NB4 (cell line): ENCODE data around the gene STK32B.

Experiments
- DNase-seq: peaks from one replicate; pipeline ENCODE4 v3.0.0; 2010; ENCODE audit warnings: low read depth
- H3K4me3 ChIP-seq: one replicate; pipeline ENCODE4 v1.5.1; 2011; ENCODE audit warnings: mild to moderate bottlenecking, low read depth, low read length, moderate library complexity
- CTCF ChIP-seq: IDR thresholded peaks from one replicate; pipeline ENCODE4 v1.5.1; 2012; ENCODE audit warnings: low read depth, low read length
- MYC ChIP-seq: IDR thresholded peaks from 2 replicates; pipeline ENCODE4 v1.6.1; 2011; ENCODE audit warnings: low read depth, low read length
- POLR2A ChIP-seq: IDR thresholded peaks from 2 replicates; pipeline ENCODE4 v1.6.1; 2011; ENCODE audit warnings: mild to moderate bottlenecking; ENCODE audit not compliant: insufficient read length; ENCODE audit errors: extremely low read depth
- TF ChIP-seq, protein P1 (sequence below): IDR thresholded peaks from 2 replicates; pipeline ENCODE4 v1.6.1; 2011; ENCODE audit warnings: low read depth, low read length

Gene STK32B

DNA sequence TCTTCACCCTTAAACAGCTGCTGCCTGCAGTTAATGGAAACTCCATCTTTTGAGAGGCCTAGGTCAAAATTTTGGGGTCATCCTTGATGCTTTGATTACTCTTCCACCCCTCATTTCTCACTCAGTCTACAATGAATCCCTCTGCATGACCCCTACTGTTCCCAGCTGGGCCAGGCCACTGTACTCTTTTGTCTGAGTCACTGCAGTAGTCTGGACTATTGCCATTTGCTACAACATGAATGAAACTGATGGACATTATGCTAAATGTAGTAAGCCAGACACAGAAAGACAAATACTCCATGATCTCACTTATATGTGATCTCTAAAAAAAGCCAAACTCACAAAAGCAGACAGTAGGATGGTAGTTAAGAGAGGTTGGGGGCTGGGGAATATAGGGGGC, 28.3 kb downstream of the STK32B start:
- DNase-seq, result no peak
- H3K4me3 ChIP-seq, result no peak overlapping the region
- TF ChIP-seq MYC, result no peak
- TF ChIP-seq POLR2A, result no peak
- TF ChIP-seq CTCF, result no peak
- TF ChIP-seq, protein P1, sequence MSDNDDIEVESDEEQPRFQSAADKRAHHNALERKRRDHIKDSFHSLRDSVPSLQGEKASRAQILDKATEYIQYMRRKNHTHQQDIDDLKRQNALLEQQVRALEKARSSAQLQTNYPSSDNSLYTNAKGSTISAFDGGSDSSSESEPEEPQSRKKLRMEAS, result no peak

DNA sequence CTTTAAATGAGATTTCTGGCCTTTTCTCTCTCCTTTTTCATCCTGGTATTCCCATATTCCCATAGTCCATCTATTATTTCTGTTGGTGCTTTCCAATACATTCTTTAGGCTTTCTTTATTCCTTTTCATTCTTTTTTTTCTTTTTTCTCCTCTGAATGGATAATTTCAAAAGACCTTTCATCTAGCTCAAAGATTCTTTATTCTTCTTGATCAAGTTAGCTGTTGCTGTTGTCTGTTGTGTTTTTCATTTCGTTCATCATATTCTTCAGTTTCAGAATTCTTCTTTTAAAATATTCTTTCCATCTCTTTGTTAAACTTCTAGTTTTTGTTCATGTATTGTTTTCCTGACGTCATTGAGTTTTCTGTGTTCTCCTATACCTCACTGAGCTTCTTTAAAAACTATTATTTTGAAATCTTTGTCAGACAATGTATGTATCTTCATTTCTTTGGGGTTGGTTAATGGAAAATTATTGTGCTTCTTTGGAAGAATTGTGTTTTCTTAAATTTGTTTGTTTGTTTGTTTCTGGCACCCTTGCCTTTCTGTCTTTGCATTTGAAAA, 30.2 kb downstream of the STK32B start:
- no peak for DNase-seq
- no peak for TF ChIP-seq POLR2A
- TF ChIP-seq MYC, result no peak
- TF ChIP-seq, protein P1, result no peak
- no peak for TF ChIP-seq CTCF
- H3K4me3 ChIP-seq, result no peak overlapping the region

DNA sequence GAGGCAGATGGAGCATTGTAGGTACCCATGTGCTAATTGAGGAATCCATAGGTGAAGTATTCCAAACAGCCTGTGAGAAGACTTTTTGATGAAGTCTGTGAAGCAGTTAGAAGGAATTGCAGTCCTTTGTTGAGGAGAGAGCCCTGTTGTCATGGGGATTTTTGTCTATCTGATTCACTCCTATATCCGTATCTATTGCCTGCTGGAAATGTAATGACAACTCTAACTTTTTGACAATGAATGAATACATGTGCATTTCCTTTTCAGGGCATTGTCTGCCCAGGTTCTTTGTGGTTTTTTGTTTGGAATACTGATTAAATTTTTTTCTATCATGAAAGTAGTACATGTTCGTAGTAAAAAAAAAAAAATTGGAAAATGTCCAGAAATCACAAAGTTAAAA, 31.1 kb downstream of the STK32B start:
- no peak for DNase-seq
- TF ChIP-seq, protein P1, result no peak
- TF ChIP-seq POLR2A (no peak), CTCF (no peak), MYC (no peak)
- no peak overlapping the region for H3K4me3 ChIP-seq

DNA sequence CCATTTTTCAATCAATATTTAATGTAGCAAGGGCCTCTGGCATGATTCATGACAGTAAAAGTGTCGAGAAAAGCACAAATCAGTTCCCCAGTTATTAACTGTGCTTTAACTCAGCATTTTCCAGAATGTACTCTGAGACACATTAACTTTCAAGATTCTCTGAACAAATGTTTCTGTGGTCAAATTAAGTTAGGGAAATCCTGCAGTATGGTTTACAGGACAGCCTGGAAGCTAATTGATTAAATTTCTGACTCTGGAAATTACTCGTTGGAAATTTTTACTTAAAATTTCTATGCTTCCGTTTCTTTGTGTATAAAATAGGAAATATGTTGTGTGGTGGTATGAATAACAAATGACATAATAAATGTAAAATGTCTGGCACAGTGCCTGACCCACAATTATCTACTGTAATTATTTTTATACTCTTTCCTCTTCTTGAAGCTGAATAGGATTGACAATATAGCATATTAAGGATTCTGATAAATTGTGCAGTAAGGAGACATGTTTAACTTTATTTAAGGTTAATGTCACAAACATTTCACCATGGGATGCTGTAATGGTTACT, 33.7 kb downstream of the STK32B start:
- H3K4me3 ChIP-seq, result no peak overlapping the region
- TF ChIP-seq, protein P1, result no peak
- TF ChIP-seq CTCF, result no peak
- TF ChIP-seq MYC, result no peak
- no peak for TF ChIP-seq POLR2A
- no peak for DNase-seq

DNA sequence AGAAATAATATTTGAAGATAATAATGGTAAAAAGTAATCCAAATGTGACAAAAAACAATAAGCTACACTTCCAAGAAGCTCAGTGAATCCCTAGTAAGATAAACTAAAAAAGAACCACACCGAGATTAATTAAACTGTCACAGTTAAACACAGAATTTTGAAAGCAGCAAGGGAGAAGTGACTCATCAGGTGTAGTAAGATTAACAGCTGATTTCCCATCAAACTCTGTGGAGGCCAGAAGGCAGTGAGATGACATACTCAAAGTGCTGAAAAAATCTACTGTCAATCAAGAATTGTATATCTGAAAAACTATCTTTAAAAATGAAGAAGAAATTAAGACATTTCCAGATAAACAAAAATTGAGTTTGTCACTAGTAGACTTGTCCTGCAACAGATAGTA, 35.3 kb downstream of the STK32B start:
- TF ChIP-seq MYC (no peak), CTCF (no peak), POLR2A (no peak)
- TF ChIP-seq, protein P1, result no peak
- DNase-seq, result peak; percentile 7

More for the DNA sequence above, 35.3 kb downstream of the STK32B start:
- no peak overlapping the region for H3K4me3 ChIP-seq
